ENCODE data around the gene LRP1B.

Gene LRP1B

GRCh38 chr2:142076317-142076716 lies 54.5 kb downstream of the LRP1B start:
- no peak overlapping the region for H3K9ac ChIP-seq (ENCODE audit: low read depth, low read length, poor library complexity, severe bottlenecking)
- H3K79me2 ChIP-seq (ENCODE audit: insufficient read depth, low read length): no peaks in the 10 kb centered on the region
- TF ChIP-seq CTCF (conservative IDR thresholded peaks at IDR 0.05; ENCODE audit: low read length) (no peak), EZH2phosphoT487 (IDR thresholded peaks at IDR 0.05; ENCODE audit: borderline replicate concordance) (no peak)
- H3K36me3 ChIP-seq (ENCODE audit: insufficient read depth, low read length): no peaks in the 10 kb centered on the region
- H3K4me2 ChIP-seq (ENCODE audit: low read depth, low read length, poor library complexity, severe bottlenecking): no peak overlapping the region
- H3K4me1 ChIP-seq (ENCODE audit: insufficient read depth, low read length, poor library complexity, severe bottlenecking): no peaks in the 10 kb centered on the region
- H4K20me1 ChIP-seq (ENCODE audit: insufficient read depth, low read length, poor library complexity, severe bottlenecking): no peaks in the 10 kb centered on the region
- H3K27me3 ChIP-seq (ENCODE audit: insufficient read depth, low read length, poor library complexity, severe bottlenecking): no peaks in the 10 kb centered on the region
- no peaks in the 10 kb centered on the region for H3K9me2 ChIP-seq (replicated peaks; ENCODE audit: low read depth, low read length)
- H3K4me3 ChIP-seq (ENCODE audit: low read length, poor library complexity, severe bottlenecking): no peak overlapping the region
- H2AFZ ChIP-seq (ENCODE audit: low read length): no peak overlapping the region
- H3K9me3 ChIP-seq (ENCODE audit: insufficient read depth, low read depth, low read length): no peaks in the 10 kb centered on the region
- no peaks in the 10 kb centered on the region for H3F3A ChIP-seq (ENCODE audit: low read depth)

DNA sequence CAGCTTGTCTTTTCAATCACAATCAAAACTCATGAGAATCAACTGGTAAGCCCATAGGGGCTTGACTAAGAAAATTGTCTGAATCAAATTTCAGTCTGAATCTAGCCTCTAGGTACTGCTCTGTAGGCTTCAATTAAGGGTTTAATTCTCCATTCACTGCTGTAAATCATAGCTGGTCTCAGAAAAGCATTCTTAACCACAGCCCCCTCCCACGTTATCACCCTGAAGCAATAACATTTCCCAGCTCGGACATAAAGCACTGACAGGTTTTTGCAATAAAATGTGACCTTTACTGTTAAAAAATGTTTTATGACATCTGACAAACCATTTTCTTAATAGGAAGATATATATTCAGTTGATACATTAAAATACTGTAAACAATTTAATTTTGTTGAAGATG lies 55.0 kb downstream of the LRP1B start:
- no peak overlapping the region for H2AFZ ChIP-seq (ENCODE audit: low read length)

GRCh38 chr2:142069251-142069888 lies 61.4 kb downstream of the LRP1B start:
- no peaks in the 10 kb centered on the region for H3F3A ChIP-seq (ENCODE audit: low read depth)
- H4K20me1 ChIP-seq (ENCODE audit: insufficient read depth, low read length, poor library complexity, severe bottlenecking): no peaks in the 10 kb centered on the region
- H3K4me1 ChIP-seq (ENCODE audit: insufficient read depth, low read length, poor library complexity, severe bottlenecking): no peaks in the 10 kb centered on the region
- H3K4me3 ChIP-seq (ENCODE audit: low read length, poor library complexity, severe bottlenecking): no peak overlapping the region
- no peak overlapping the region for H3K9ac ChIP-seq (ENCODE audit: low read depth, low read length, poor library complexity, severe bottlenecking)
- H3K27me3 ChIP-seq (ENCODE audit: insufficient read depth, low read length, poor library complexity, severe bottlenecking): no peaks in the 10 kb centered on the region
- H2AFZ ChIP-seq (ENCODE audit: low read length): no peak overlapping the region
- H3K9me2 ChIP-seq (replicated peaks; ENCODE audit: low read depth, low read length): no peaks in the 10 kb centered on the region
- TF ChIP-seq CTCF (conservative IDR thresholded peaks at IDR 0.05; ENCODE audit: low read length) (no peak), EZH2phosphoT487 (IDR thresholded peaks at IDR 0.05; ENCODE audit: borderline replicate concordance) (no peak)
- H3K4me2 ChIP-seq (ENCODE audit: low read depth, low read length, poor library complexity, severe bottlenecking): no peak overlapping the region
- H3K79me2 ChIP-seq (ENCODE audit: insufficient read depth, low read length): no peaks in the 10 kb centered on the region
- H3K9me3 ChIP-seq (ENCODE audit: insufficient read depth, low read depth, low read length): no peaks in the 10 kb centered on the region
- no peaks in the 10 kb centered on the region for H3K36me3 ChIP-seq (ENCODE audit: insufficient read depth, low read length)

More for the DNA sequence above, 55.0 kb downstream of the LRP1B start:
- Histone ChIP-seq H3F3A (ENCODE audit: low read depth) (no peaks in the 10 kb centered on the region), H3K36me3 (ENCODE audit: insufficient read depth, low read length) (no peaks in the 10 kb centered on the region), H3K4me3 (ENCODE audit: low read length, poor library complexity, severe bottlenecking) (no peak overlapping the region), H4K20me1 (ENCODE audit: insufficient read depth, low read length, poor library complexity, severe bottlenecking) (no peaks in the 10 kb centered on the region), H3K27me3 (ENCODE audit: insufficient read depth, low read length, poor library complexity, severe bottlenecking) (no peaks in the 10 kb centered on the region), H3K9me3 (ENCODE audit: insufficient read depth, low read depth, low read length) (no peaks in the 10 kb centered on the region), H3K9me2 (replicated peaks; ENCODE audit: low read depth, low read length) (no peaks in the 10 kb centered on the region), H3K9ac (ENCODE audit: low read depth, low read length, poor library complexity, severe bottlenecking) (no peak overlapping the region), H3K4me1 (ENCODE audit: insufficient read depth, low read length, poor library complexity, severe bottlenecking) (no peaks in the 10 kb centered on the region), H3K4me2 (ENCODE audit: low read depth, low read length, poor library complexity, severe bottlenecking) (no peak overlapping the region), H3K79me2 (ENCODE audit: insufficient read depth, low read length) (no peaks in the 10 kb centered on the region)
- TF ChIP-seq EZH2phosphoT487 (IDR thresholded peaks at IDR 0.05; ENCODE audit: borderline replicate concordance) (no peak), CTCF (conservative IDR thresholded peaks at IDR 0.05; ENCODE audit: low read length) (no peak)
